Limb (tissue), 2 donors: ENCODE measurements around the gene PRR33.

Experiments used
- DNase-seq, 2 donors: peaks; one replicate each; pipeline ENCODE4 v3.0.0-alpha.2; 2016; ENCODE audit errors: extremely low spot score in 2 of 2

PRR33 gene

GRCh38 chr11:1928470-1928890 lies 36.8 kb upstream of the PRR33 start:
- peak in 1 of 2 donors; percentile 34 for DNase-seq

- no peak for DNase-seq
These were observed 36.3 kb upstream of the PRR33 start for GRCh38 chr11:1927848-1928469.

GRCh38 chr11:1927026-1927847 lies 35.5 kb upstream of the PRR33 start:
- DNase-seq: peak in 1 of 2 donors; percentile 62

GRCh38 chr11:1926156-1927025 lies 34.7 kb upstream of the PRR33 start:
- peak in 1 of 2 donors; percentile 31 for DNase-seq

GRCh38 chr11:1925373-1926155 lies 33.9 kb upstream of the PRR33 start:
- no peak for DNase-seq

- peak in 1 of 2 donors; percentile 30 for DNase-seq
These were observed 33.1 kb upstream of the PRR33 start for GRCh38 chr11:1924646-1925372.

- DNase-seq: peak in 1 of 2 donors; percentile 45
These were observed 32.5 kb upstream of the PRR33 start for GRCh38 chr11:1924181-1924580.

- DNase-seq: no peak
These were observed 31.7 kb upstream of the PRR33 start for GRCh38 chr11:1923201-1923956.

- peak in 1 of 2 donors; percentile 29 for DNase-seq
These were observed 30.9 kb upstream of the PRR33 start for GRCh38 chr11:1922481-1923081.

- peak; percentile 69 to 84 for DNase-seq
These were observed 30.0 kb upstream of the PRR33 start for GRCh38 chr11:1921574-1922141.

- peak in 1 of 2 donors; percentile 60 for DNase-seq
These were observed 29.3 kb upstream of the PRR33 start for GRCh38 chr11:1920909-1921573.

GRCh38 chr11:1920128-1920908 lies 28.6 kb upstream of the PRR33 start:
- no peak for DNase-seq

- DNase-seq: peak in 1 of 2 donors; percentile 52
These were observed 27.9 kb upstream of the PRR33 start, which contains the start of gene TNNT3 for GRCh38 chr11:1919391-1920127. Gene TNNT3, plus strand, starts transcription at chr11:1919703. Its CDS starts 3,172 bp downstream, at chr11:1922875.

GRCh38 chr11:1918436-1919315 lies 27.0 kb upstream of the PRR33 start:
- DNase-seq: no peak

GRCh38 chr11:1917523-1918435 lies 26.1 kb upstream of the PRR33 start:
- DNase-seq: no peak
